Activated B cell treated with CpG ODN at 0.5 μM for 24 hours (primary cell): Measurements from ENCODE around the gene AQP4. TPM values are rescaled to one million over a fixed set of nuclear protein-coding genes. Genes with fewer than 3 reads are reported as not detected.

Source experiments
- ATAC-seq: fragments of 200-7000 bp; cut with Tn5 transposase; one replicate; pipeline ENCODE4 v1.10.0; 2021; ENCODE audit warnings: low read depth, mild to moderate bottlenecking, moderate library complexity
- CTCF ChIA-PET: fragments of 350-600 bp; sonication (Branson Sonifier 250); formaldehyde crosslinking; loops from one replicate; lab custom pipeline; 2021; ENCODE audit warnings: antibody characterized with exemption; lab: Charles Lee
- POLR2A ChIA-PET: fragments of 350-600 bp; sonication (Branson Sonifier 250); formaldehyde crosslinking; loops from one replicate; lab custom pipeline; 2021; ENCODE audit warnings: antibody characterized with exemption; lab: Charles Lee
- DNase-seq: peaks from one replicate; pipeline ENCODE4 v3.0.0; 2022
- H3K27ac Mint-ChIP-seq: one replicate; pipeline ENCODE4 v1.8.0; 2020; ENCODE audit warnings: mixed read lengths
- H3K27me3 Mint-ChIP-seq: one replicate; pipeline ENCODE4 v1.8.0; 2021; ENCODE audit warnings: mixed read lengths
- H3K36me3 Mint-ChIP-seq: one replicate; pipeline ENCODE4 v1.8.0; 2021; ENCODE audit warnings: low read depth, mixed read lengths
- H3K4me1 Mint-ChIP-seq: one replicate; pipeline ENCODE4 v1.8.0; 2021; ENCODE audit warnings: mixed read lengths
- H3K4me3 Mint-ChIP-seq: one replicate; pipeline ENCODE4 v1.8.0; 2020; ENCODE audit warnings: mild to moderate bottlenecking, mixed read lengths
- H3K9me3 Mint-ChIP-seq: one replicate; pipeline ENCODE4 v1.8.0; 2020; ENCODE audit warnings: mixed read lengths
- CTCF ChIP-seq: fragments of 200-600 bp; IDR thresholded peaks from one replicate; pipeline ENCODE4 v1.8.0; 2022; ENCODE audit warnings: antibody characterized with exemption, mild to moderate bottlenecking
- intact Hi-C: fragments of 100-400 bp; cut with micrococcal nuclease; formaldehyde crosslinking; loops from one replicate; pipeline ENCODE4 v1.15.1; 2024
- total RNA-seq: library from RNA; stranded (reverse); gene quantifications from 2 replicates; pipeline ENCODE4 v1.2.3, GENCODE V29; 2022

AQP4 gene
- total RNA-seq, 1 donor from 2014 or later: not detected

GRCh38 chr18:26812462-26812861, 53.0 kb downstream of the AQP4 start:
- no peak for ATAC-seq
- Mint-ChIP-seq H3K4me1 (no peaks in the 10 kb centered on the region), H3K9me3 (peaks cover 5% of the 10 kb centered on the region), H3K27me3 (peaks cover 2% of the 10 kb centered on the region), H3K27ac (no peak overlapping the region), H3K4me3 (no peak overlapping the region), H3K36me3 (no peaks in the 10 kb centered on the region)
- POLR2A ChIA-PET: no interaction called here
- TF ChIP-seq CTCF: no peak
- no peak for DNase-seq
- intact Hi-C loops: no loop called here
- CTCF ChIA-PET: no interaction called here

- H3K27me3 Mint-ChIP-seq: peaks cover 2% of the 10 kb centered on the region
- intact Hi-C loops: no loop called here
Observed at GRCh38 chr18:26809346-26809745, 56.2 kb downstream of the AQP4 start.

GRCh38 chr18:26806224-26806623, 59.3 kb downstream of the AQP4 start:
- no peaks in the 10 kb centered on the region for H3K36me3 Mint-ChIP-seq
- no peaks in the 10 kb centered on the region for H3K9me3 Mint-ChIP-seq
- ChIA-PET POLR2A (no interaction called here), CTCF (interaction anchor here (0.6 kb wide), 1 partner anchor 826 kb away, joined by 4 read pairs; no protein-coding TSS in a partner anchor)
- ATAC-seq (no peak), DNase-seq (no peak)
- no peak overlapping the region for H3K27ac Mint-ChIP-seq
- no peak for TF ChIP-seq CTCF
- no peaks in the 10 kb centered on the region for H3K4me1 Mint-ChIP-seq
- intact Hi-C loops: no loop called here
- peaks cover 1% of the 10 kb centered on the region for H3K27me3 Mint-ChIP-seq
- H3K4me3 Mint-ChIP-seq: no peak overlapping the region

More at GRCh38 chr18:26809346-26809745, 56.2 kb downstream of the AQP4 start:
- no peak overlapping the region for H3K4me3 Mint-ChIP-seq
- ChIA-PET CTCF (no interaction called here), POLR2A (no interaction called here)
- H3K4me1 Mint-ChIP-seq: no peaks in the 10 kb centered on the region
- H3K36me3 Mint-ChIP-seq: no peaks in the 10 kb centered on the region
- H3K9me3 Mint-ChIP-seq: no peaks in the 10 kb centered on the region
- no peak for ATAC-seq
- no peak overlapping the region for H3K27ac Mint-ChIP-seq
- DNase-seq: no peak
- no peak for TF ChIP-seq CTCF

- H3K27me3 Mint-ChIP-seq: no peaks in the 10 kb centered on the region
- H3K9me3 Mint-ChIP-seq: peaks cover 6% of the 10 kb centered on the region
- TF ChIP-seq CTCF: no peak
- ChIA-PET CTCF (no interaction called here), POLR2A (no interaction called here)
- no peak for DNase-seq
- intact Hi-C loops: no loop called here
- no peak overlapping the region for H3K27ac Mint-ChIP-seq
- no peak overlapping the region for H3K4me3 Mint-ChIP-seq
- no peaks in the 10 kb centered on the region for H3K4me1 Mint-ChIP-seq
- no peaks in the 10 kb centered on the region for H3K36me3 Mint-ChIP-seq
- ATAC-seq: no peak
Observed at GRCh38 chr18:26804519-26804918, 61.0 kb downstream of the AQP4 start.

- CTCF ChIA-PET: no interaction called here
Observed at GRCh38 chr18:26803643-26804042, 61.9 kb downstream of the AQP4 start.

More at GRCh38 chr18:26803643-26804042, 61.9 kb downstream of the AQP4 start:
- no peaks in the 10 kb centered on the region for H3K4me1 Mint-ChIP-seq
- ATAC-seq: no peak
- H3K9me3 Mint-ChIP-seq: peaks cover 11% of the 10 kb centered on the region
- intact Hi-C loops: no loop called here
- DNase-seq: no peak
- no peak overlapping the region for H3K27ac Mint-ChIP-seq
- H3K36me3 Mint-ChIP-seq: no peaks in the 10 kb centered on the region
- TF ChIP-seq CTCF: no peak
- POLR2A ChIA-PET: no interaction called here
- no peak overlapping the region for H3K4me3 Mint-ChIP-seq
- H3K27me3 Mint-ChIP-seq: no peaks in the 10 kb centered on the region
